Erythroblast (primary cell): ENCODE data around the gene POLR1C.

ENCODE experiments used
- GATA1 ChIP-seq: IDR thresholded peaks from 2 replicates; pipeline ENCODE4 v1.6.1; 2011; ENCODE audit warnings: low read depth, mild to moderate bottlenecking, control low read depth, low read length, moderate library complexity
- POLR2A ChIP-seq: IDR thresholded peaks from 2 replicates; pipeline ENCODE4 v1.6.1; 2011; ENCODE audit warnings: mild to moderate bottlenecking, low read length

DNA sequence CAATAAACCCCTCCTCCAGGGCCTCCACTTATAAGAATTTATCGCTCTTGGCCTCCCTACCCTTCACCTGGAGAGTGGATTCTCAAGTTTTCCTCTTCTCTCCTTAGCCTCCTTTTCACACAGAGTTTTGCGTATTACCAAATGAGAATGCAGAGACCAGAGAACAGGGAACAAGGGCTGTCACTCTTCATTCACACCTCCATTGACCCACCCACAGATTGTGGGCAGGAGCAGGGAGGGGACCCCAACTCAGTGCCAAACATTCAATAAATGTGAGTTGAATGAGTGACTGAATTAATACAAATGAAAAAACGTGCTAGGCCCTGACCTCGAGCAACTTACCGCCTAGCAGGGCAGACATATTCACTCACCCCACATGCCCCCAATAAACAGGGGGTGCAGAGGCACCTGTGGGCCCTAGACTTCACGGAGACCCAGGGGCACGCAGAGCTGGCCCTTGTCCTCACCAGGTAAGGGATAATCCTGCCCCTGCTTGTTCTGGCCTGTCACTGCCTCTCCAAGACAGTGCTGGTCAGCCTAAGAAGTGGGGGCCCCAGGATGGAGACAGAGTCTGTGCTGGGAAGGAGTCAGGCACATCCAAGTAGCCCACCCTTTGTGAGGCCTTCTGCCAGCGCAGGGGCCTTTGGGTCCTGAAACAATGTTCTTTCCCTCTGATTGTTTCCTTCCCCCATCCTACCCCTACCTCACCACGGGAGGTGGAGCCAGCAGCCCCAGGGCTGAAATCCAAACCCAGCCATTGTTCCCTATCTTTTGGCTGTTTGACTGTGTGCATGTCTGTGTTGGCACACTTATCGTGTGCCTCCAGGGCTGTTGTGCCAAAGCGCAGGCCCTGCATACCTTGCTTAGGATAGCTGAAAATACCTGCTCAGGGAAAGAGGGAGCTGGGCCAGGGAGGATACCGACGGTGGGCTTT, 47.9 kb upstream of the POLR1C start:
- TF ChIP-seq POLR2A (no peak), GATA1 (no peak)
